PC-9 (cell line): Measurements from ENCODE around the gene SLC25A4. TPM values are rescaled to one million over a fixed set of nuclear protein-coding genes. Genes with fewer than 3 reads are reported as not detected.
A peak's percentile ranks its signal among the peaks of the same experiment; 100 is the strongest.

ENCODE experiments used
- BruUV-seq: library from RNA; stranded (reverse); fragments of 400-500 nt; replicated peaks from 2 replicates; lab custom pipeline; 2021; lab: Mats Ljungman, UMichigan
- CTCF ChIA-PET: fragments of 300-600 bp; sonication (Branson Sonifier 250); formaldehyde crosslinking; loops from one replicate; lab custom pipeline; 2022; ENCODE audit warnings: antibody characterized with exemption; lab: Charles Lee
- POLR2A ChIA-PET: fragments of 300-600 bp; sonication (Branson Sonifier 250); formaldehyde crosslinking; loops from one replicate; lab custom pipeline; 2022; ENCODE audit warnings: antibody characterized with exemption; ENCODE audit not compliant: unreplicated experiment; lab: Charles Lee
- DNase-seq, 2 experiments: peaks; one replicate each; pipeline versions ENCODE4 v3.0.0 to v3.0.0-alpha.2; 2015 to 2022; ENCODE audit warnings: mixed read lengths in 1 of 2
- H2AFZ ChIP-seq: fragments of 200-600 bp; sonication (generic); 2 replicates; pipeline ENCODE4 v1.8.1; 2017; ENCODE audit warnings: antibody characterized with exemption
- H3F3A ChIP-seq: fragments of 200-600 bp; sonication (generic); 2 replicates; pipeline ENCODE4 v1.8.1; 2017; ENCODE audit warnings: antibody characterized with exemption, mild to moderate bottlenecking, low read depth; ENCODE audit not compliant: insufficient read depth
- H3K27ac ChIP-seq: fragments of 200-600 bp; sonication (generic); 2 replicates; pipeline ENCODE4 v1.6.1; 2016; ENCODE audit warnings: mixed run types
- H3K27me3 ChIP-seq: fragments of 200-600 bp; sonication (generic); 2 replicates; pipeline ENCODE4 v1.6.1; 2016; ENCODE audit warnings: low read depth, mixed run types; ENCODE audit not compliant: insufficient read depth
- H3K36me3 ChIP-seq: fragments of 200-600 bp; sonication (generic); 2 replicates; pipeline ENCODE4 v1.6.1; 2016; ENCODE audit warnings: low read depth, mixed run types
- H3K4me1 ChIP-seq: fragments of 200-600 bp; sonication (generic); replicated peaks from 2 replicates; pipeline ENCODE4 v1.6.1; 2016; ENCODE audit warnings: mixed run types; ENCODE audit not compliant: insufficient read depth
- H3K4me2 ChIP-seq: fragments of 200-600 bp; sonication (generic); 2 replicates; pipeline ENCODE4 v1.6.1; 2017; ENCODE audit warnings: mixed run types
- H3K4me3 ChIP-seq: fragments of 200-600 bp; sonication (generic); 2 replicates; pipeline ENCODE4 v1.6.1; 2016; ENCODE audit warnings: mixed run types
- H3K79me2 ChIP-seq: fragments of 200-600 bp; sonication (generic); 2 replicates; pipeline ENCODE4 v1.6.1; 2017; ENCODE audit warnings: low read depth, mixed run types
- H3K9me2 ChIP-seq: fragments of 200-600 bp; sonication (generic); 2 replicates; pipeline ENCODE4 v1.8.1; 2017; ENCODE audit warnings: mild to moderate bottlenecking; ENCODE audit not compliant: insufficient read depth
- H3K9me3 ChIP-seq: fragments of 200-600 bp; sonication (generic); 2 replicates; pipeline ENCODE4 v1.8.1; 2016; ENCODE audit warnings: low read depth; ENCODE audit not compliant: insufficient read depth
- H4K20me1 ChIP-seq: fragments of 200-600 bp; sonication (generic); 2 replicates; pipeline ENCODE4 v1.8.1; 2017; ENCODE audit not compliant: insufficient read depth
- EZH2 ChIP-seq: fragments of 200-600 bp; sonication (generic); IDR thresholded peaks from 2 replicates; pipeline ENCODE4 v1.8.0; 2017; ENCODE audit warnings: antibody characterized with exemption, low read depth
- intact Hi-C: fragments of 100-400 bp; cut with micrococcal nuclease; formaldehyde crosslinking; loops from one replicate; pipeline ENCODE4 v1.10.0; 2022; ENCODE audit not compliant: unreplicated experiment
- total RNA-seq: library from RNA; stranded (reverse); gene quantifications from 2 replicates; pipeline ENCODE4 v1.2.3, GENCODE V29; 2021
- TF ChIP-seq, protein P1 (sequence below): fragments of 200-600 bp; sonication (generic); conservative IDR thresholded peaks from 2 replicates; pipeline ENCODE4 v1.6.1; 2017; ENCODE audit warnings: mixed run types, antibody characterized with exemption, mild to moderate bottlenecking, moderate library complexity

SLC25A4 gene
- total RNA-seq, 1 experiment from 2014 or later, result 15.6 TPM

DNA sequence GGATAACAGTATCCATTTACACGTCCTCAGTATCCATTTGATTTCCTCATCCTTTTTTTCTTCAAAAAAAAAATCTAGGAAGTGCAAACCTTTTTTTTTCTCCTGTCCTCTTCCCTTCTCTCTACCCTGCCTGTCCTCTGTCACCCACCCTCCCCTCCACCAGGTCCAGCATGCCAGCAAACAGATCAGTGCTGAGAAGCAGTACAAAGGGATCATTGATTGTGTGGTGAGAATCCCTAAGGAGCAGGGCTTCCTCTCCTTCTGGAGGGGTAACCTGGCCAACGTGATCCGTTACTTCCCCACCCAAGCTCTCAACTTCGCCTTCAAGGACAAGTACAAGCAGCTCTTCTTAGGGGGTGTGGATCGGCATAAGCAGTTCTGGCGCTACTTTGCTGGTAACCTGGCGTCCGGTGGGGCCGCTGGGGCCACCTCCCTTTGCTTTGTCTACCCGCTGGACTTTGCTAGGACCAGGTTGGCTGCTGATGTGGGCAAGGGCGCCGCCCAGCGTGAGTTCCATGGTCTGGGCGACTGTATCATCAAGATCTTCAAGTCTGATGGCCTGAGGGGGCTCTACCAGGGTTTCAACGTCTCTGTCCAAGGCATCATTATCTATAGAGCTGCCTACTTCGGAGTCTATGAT lies 1.7 kb downstream of the SLC25A4 start:
- no peak for DNase-seq
- H3K4me2 ChIP-seq, result peak overlapping the region; percentile 90; the same call in 1 of the 2 replicates
- H3F3A ChIP-seq, result no peaks in the 10 kb centered on the region
- BruUV-seq, result no TSS peak
- TF ChIP-seq, protein P1, sequence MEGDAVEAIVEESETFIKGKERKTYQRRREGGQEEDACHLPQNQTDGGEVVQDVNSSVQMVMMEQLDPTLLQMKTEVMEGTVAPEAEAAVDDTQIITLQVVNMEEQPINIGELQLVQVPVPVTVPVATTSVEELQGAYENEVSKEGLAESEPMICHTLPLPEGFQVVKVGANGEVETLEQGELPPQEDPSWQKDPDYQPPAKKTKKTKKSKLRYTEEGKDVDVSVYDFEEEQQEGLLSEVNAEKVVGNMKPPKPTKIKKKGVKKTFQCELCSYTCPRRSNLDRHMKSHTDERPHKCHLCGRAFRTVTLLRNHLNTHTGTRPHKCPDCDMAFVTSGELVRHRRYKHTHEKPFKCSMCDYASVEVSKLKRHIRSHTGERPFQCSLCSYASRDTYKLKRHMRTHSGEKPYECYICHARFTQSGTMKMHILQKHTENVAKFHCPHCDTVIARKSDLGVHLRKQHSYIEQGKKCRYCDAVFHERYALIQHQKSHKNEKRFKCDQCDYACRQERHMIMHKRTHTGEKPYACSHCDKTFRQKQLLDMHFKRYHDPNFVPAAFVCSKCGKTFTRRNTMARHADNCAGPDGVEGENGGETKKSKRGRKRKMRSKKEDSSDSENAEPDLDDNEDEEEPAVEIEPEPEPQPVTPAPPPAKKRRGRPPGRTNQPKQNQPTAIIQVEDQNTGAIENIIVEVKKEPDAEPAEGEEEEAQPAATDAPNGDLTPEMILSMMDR, result no peak
- TF ChIP-seq EZH2, result no peak
- H3K27ac ChIP-seq, result no peak overlapping the region
- H3K9me2 ChIP-seq, result no peaks in the 10 kb centered on the region
- no peaks in the 10 kb centered on the region for H3K9me3 ChIP-seq
- H3K36me3 ChIP-seq, result no peaks in the 10 kb centered on the region
- peaks cover 5% of the 10 kb centered on the region; the same call in 1 of the 2 replicates for H3K79me2 ChIP-seq
- no peaks in the 10 kb centered on the region for H3K27me3 ChIP-seq
- no peak overlapping the region for H2AFZ ChIP-seq
- no peaks in the 10 kb centered on the region for H4K20me1 ChIP-seq
- no peak overlapping the region for H3K4me3 ChIP-seq
- CTCF ChIA-PET, result no interaction called here
- intact Hi-C loops, result loop anchor here (10.0 kb wide), 1 partner anchor 890 kb away; no protein-coding TSS in a partner anchor
- H3K4me1 ChIP-seq, result peaks cover 8% of the 10 kb centered on the region; the same call in 1 of the 2 replicates
- POLR2A ChIA-PET, result no interaction called here

- H3F3A ChIP-seq, result no peaks in the 10 kb centered on the region
- peaks cover 5% of the 10 kb centered on the region; the same call in 1 of the 2 replicates for H3K79me2 ChIP-seq
- no peak overlapping the region for H2AFZ ChIP-seq
- no peak overlapping the region for H3K4me2 ChIP-seq
- H3K4me3 ChIP-seq, result no peak overlapping the region
- no peaks in the 10 kb centered on the region for H4K20me1 ChIP-seq
- no peaks in the 10 kb centered on the region for H3K9me3 ChIP-seq
- intact Hi-C loops, result loop anchor here (10.0 kb wide), 1 partner anchor 889 kb away; no protein-coding TSS in a partner anchor
- POLR2A ChIA-PET, result no interaction called here
- CTCF ChIA-PET, result no interaction called here
- H3K27me3 ChIP-seq, result no peaks in the 10 kb centered on the region
- H3K4me1 ChIP-seq, result peaks cover 8% of the 10 kb centered on the region; the same call in 1 of the 2 replicates
- no peak for DNase-seq
- BruUV-seq, result no TSS peak
- H3K9me2 ChIP-seq, result no peaks in the 10 kb centered on the region
- TF ChIP-seq EZH2, result no peak
- TF ChIP-seq, protein P1, result no peak
- H3K27ac ChIP-seq, result no peak overlapping the region
- H3K36me3 ChIP-seq, result no peaks in the 10 kb centered on the region
Measured at GRCh38 chr4:185145572-185145971, 2.5 kb downstream of the SLC25A4 start.

GRCh38 chr4:185149392-185149791 lies 6.3 kb downstream of the SLC25A4 start:
- Histone ChIP-seq H3K4me2 (no peak overlapping the region), H3K9me2 (no peaks in the 10 kb centered on the region), H3K4me3 (no peak overlapping the region), H3K27me3 (no peaks in the 10 kb centered on the region), H2AFZ (no peak overlapping the region), H3K36me3 (no peaks in the 10 kb centered on the region), H3K27ac (no peak overlapping the region), H4K20me1 (no peaks in the 10 kb centered on the region), H3K4me1 (0 out of 2 replicates have a peak, but pooled peaks cover 2% of the 10 kb centered on the region), H3F3A (no peaks in the 10 kb centered on the region), H3K9me3 (no peaks in the 10 kb centered on the region), H3K79me2 (no peaks in the 10 kb centered on the region)
- TF ChIP-seq, protein P1, result no peak
- no peak for TF ChIP-seq EZH2
- BruUV-seq, result no TSS peak
- intact Hi-C loops, result loop anchor here (10.0 kb wide), 1 partner anchor 885 kb away; no protein-coding TSS in a partner anchor
- ChIA-PET CTCF (no interaction called here), POLR2A (no interaction called here)
- DNase-seq, result no peak
